Endothelial cell of umbilical vein (primary cell): Measurements from ENCODE around the gene RYR3. TPM values are rescaled to one million over a fixed set of nuclear protein-coding genes. Genes with fewer than 3 reads are reported as not detected.

ENCODE experiments used
- BruUV-seq: library from RNA; stranded (reverse); fragments of 400-500 nt; replicated peaks from 2 replicates; lab custom pipeline; 2021; lab: Mats Ljungman, UMichigan
- CTCF ChIA-PET: fragments of 300-600, 350-600 bp; sonication (Branson Sonifier 250); formaldehyde crosslinking; loops from one replicate; lab custom pipeline; 2021; ENCODE audit warnings: antibody characterized with exemption, inconsistent platforms; lab: Charles Lee
- POLR2A ChIA-PET: fragments of 300-600, 350-600 bp; sonication (Branson Sonifier 250); formaldehyde crosslinking; loops from one replicate; lab custom pipeline; 2021; ENCODE audit warnings: antibody characterized with exemption, inconsistent platforms; lab: Charles Lee
- DNase-seq: peaks from one replicate; pipeline ENCODE4 v3.0.0-alpha.2; 2011; ENCODE audit warnings: low read depth, low spot score
- FAIRE-seq: peaks from 2 replicates; lab custom pipeline; 2011; peaks lifted over from hg19 to GRCh38; lab: Jason Lieb, UNC
- H2AFZ ChIP-seq: 2 replicates; pipeline ENCODE4 v1.6.0; 2012; ENCODE audit warnings: low read depth, low read length, control low read depth, inconsistent platforms
- H3K27ac ChIP-seq: 2 replicates; pipeline ENCODE4 v1.5.1; 2011; ENCODE audit warnings: low read depth, mild to moderate bottlenecking, control low read depth, low read length, moderate library complexity; ENCODE audit not compliant: insufficient read depth
- H3K27me3 ChIP-seq, 2 experiments: 2 replicates each; pipeline versions ENCODE4 v1.6.0 to v1.6.1; 2011; ENCODE audit warnings: low read length in 2 of 2, mixed read lengths in 1 of 2; ENCODE audit not compliant: control insufficient read depth in 2 of 2, insufficient read depth in 2 of 2
- H3K36me3 ChIP-seq, 2 experiments: 2 replicates in 1 of 2; 3 replicates in 1 of 2; pipeline ENCODE4 v1.5.1; 2011; ENCODE audit warnings: low read length in 2 of 2, mild to moderate bottlenecking in 1 of 2, moderate library complexity in 1 of 2; ENCODE audit not compliant: control insufficient read depth in 2 of 2, insufficient read depth in 2 of 2; ENCODE audit errors: extremely low read depth in 1 of 2
- H3K4me1 ChIP-seq: 3 replicates; pipeline ENCODE4 v1.5.1; 2011; ENCODE audit warnings: mild to moderate bottlenecking, low read length; ENCODE audit not compliant: control insufficient read depth, insufficient read depth; ENCODE audit errors: extremely low read depth
- H3K4me2 ChIP-seq: 2 replicates; pipeline ENCODE4 v1.6.1; 2011; ENCODE audit warnings: low read length, control low read depth, mixed read lengths; ENCODE audit not compliant: insufficient read depth
- H3K4me3 ChIP-seq, 3 experiments: fragments of 200-600 bp in 1 of 3; sonication (generic), shearing (Covaris generic) in 1 of 3; replicated peaks in 1 of 3; 2 replicates each; pipeline ENCODE4 v1.5.1; 2011 to 2016; ENCODE audit warnings: control low read depth in 3 of 3, low read length in 3 of 3, mild to moderate bottlenecking in 2 of 3, inconsistent platforms in 1 of 3, low read depth in 1 of 3, moderate library complexity in 1 of 3; ENCODE audit not compliant: insufficient read depth in 1 of 3
- H3K79me2 ChIP-seq: 2 replicates; pipeline ENCODE4 v1.6.0; 2012; ENCODE audit warnings: low read length, inconsistent platforms; ENCODE audit not compliant: control insufficient read depth, insufficient read depth
- H3K9ac ChIP-seq: replicated peaks from 2 replicates; pipeline ENCODE3; 2011; ENCODE audit warnings: low read length, control low read depth; ENCODE audit not compliant: insufficient read depth; ENCODE audit errors: extremely low read depth
- H3K9me1 ChIP-seq: replicated peaks from 3 replicates; pipeline ENCODE4 v1.6.0; 2011; ENCODE audit warnings: mild to moderate bottlenecking, low read length; ENCODE audit not compliant: control insufficient read depth, insufficient read depth; ENCODE audit errors: extremely low read depth
- H3K9me3 ChIP-seq: replicated peaks from 2 replicates; pipeline ENCODE4 v1.5.1; 2012; ENCODE audit warnings: low read length, inconsistent platforms; ENCODE audit not compliant: control insufficient read depth, insufficient read depth
- H4K20me1 ChIP-seq: replicated peaks from 2 replicates; pipeline ENCODE3; 2011; ENCODE audit warnings: mild to moderate bottlenecking, low read length; ENCODE audit not compliant: control insufficient read depth, insufficient read depth; ENCODE audit errors: extremely low read depth
- EZH2 ChIP-seq: IDR thresholded peaks from 2 replicates; pipeline ENCODE4 v1.6.1; 2012; ENCODE audit warnings: borderline replicate concordance, low read depth, mild to moderate bottlenecking, moderate library complexity, low read length, inconsistent platforms; ENCODE audit not compliant: severe bottlenecking
- FOS ChIP-seq: IDR thresholded peaks from 2 replicates; pipeline ENCODE4 v1.6.1; 2011; ENCODE audit warnings: mild to moderate bottlenecking, low read length, moderate library complexity, borderline replicate concordance; ENCODE audit not compliant: insufficient read depth
- GATA2 ChIP-seq: IDR thresholded peaks from 2 replicates; pipeline ENCODE4 v1.7.0; 2011; ENCODE audit warnings: low read depth, mild to moderate bottlenecking, moderate library complexity, mixed read lengths, low read length; ENCODE audit not compliant: insufficient read length, insufficient read depth
- JUN ChIP-seq: IDR thresholded peaks from 2 replicates; pipeline ENCODE4 v1.6.1; 2011; ENCODE audit warnings: borderline replicate concordance, low read depth; ENCODE audit not compliant: insufficient read length, insufficient read depth
- MYC ChIP-seq: IDR thresholded peaks from one replicate; pipeline ENCODE4 v1.6.1; 2011; ENCODE audit warnings: mild to moderate bottlenecking, low read depth, low read length
- POLR2A ChIP-seq: IDR thresholded peaks from 2 replicates; pipeline ENCODE4 v1.6.1; 2012; ENCODE audit warnings: low read depth, mild to moderate bottlenecking, control low read depth, low read length
- POLR2AphosphoS5 ChIP-seq: IDR thresholded peaks from 2 replicates; pipeline ENCODE4 v1.6.1; 2012; ENCODE audit warnings: low read depth, mild to moderate bottlenecking, control low read depth, low read length, moderate library complexity; ENCODE audit not compliant: insufficient read depth
- dilution Hi-C: fragments of 300-500 bp; cut with MboI; formaldehyde crosslinking; loops from one replicate; pipeline ENCODE4 v1.15.0; 2019; ENCODE audit warnings: low sequenced_read_pairs; ENCODE audit not compliant: extremely low pct_ligation_motif_present
- intact Hi-C: fragments of 100-400 bp; cut with micrococcal nuclease; formaldehyde crosslinking; loops from one replicate; pipeline ENCODE4 v1.10.0; 2022
- polyA plus RNA-seq, 4 experiments: library from polyadenylated mRNA; depleted of rRNA in 3 of 4; stranded (reverse) in 3 of 4; unstranded in 1 of 4; fragments of >200 nt; gene quantifications; 2 replicates each; pipeline versions ENCODE4 v1.2.1 to v1.2.3, GENCODE V29; 2011 to 2012; ENCODE audit warnings: missing spikeins in 1 of 4
- total RNA-seq: library from RNA; stranded (reverse); gene quantifications from 2 replicates; pipeline ENCODE4 v1.2.3, GENCODE V29; 2021
- TF ChIP-seq, protein P1 (sequence below): IDR thresholded peaks from 2 replicates; pipeline ENCODE4 v1.6.1; 2011; ENCODE audit not compliant: insufficient read depth, insufficient read length
- TF ChIP-seq, protein P2 (sequence below), 2 donors: IDR thresholded peaks; 1 replicate in 1 of 2; 2 replicates in 1 of 2; pipeline ENCODE4 v1.5.1; 2011; ENCODE audit warnings: low read length in 2 of 2, mild to moderate bottlenecking in 2 of 2, moderate library complexity in 2 of 2, control low read depth in 1 of 2, inconsistent platforms in 1 of 2, low read depth in 1 of 2; ENCODE audit not compliant: insufficient read depth in 1 of 2; ENCODE audit errors: extremely low read depth in 1 of 2

RYR3 gene
- total and polyA plus RNA-seq, 2 donors (not counting 3 experiments of a cell fraction or from before 2014, with no cell fraction given): not detected

DNA sequence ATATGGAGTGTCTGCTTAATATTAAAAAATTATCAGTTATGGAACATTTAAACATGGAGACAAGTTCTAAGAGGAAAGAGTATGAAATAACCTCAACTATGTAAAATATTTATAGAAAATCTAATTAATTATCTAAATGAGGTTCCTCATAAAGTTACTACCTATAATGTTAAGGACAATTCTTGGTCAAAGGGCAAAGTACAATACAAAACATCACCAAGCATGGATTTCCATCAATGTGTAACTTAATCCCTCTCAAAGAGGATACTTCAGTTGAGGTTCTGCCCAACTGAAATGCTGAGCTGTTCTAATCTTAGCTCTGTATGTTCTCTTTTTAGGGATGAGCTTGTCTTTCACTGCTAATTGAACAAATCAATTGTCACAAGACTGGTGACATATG is 601.6 kb downstream of the RYR3 start:
- no TSS peak for BruUV-seq
- intact Hi-C loops: no loop called here
- Histone ChIP-seq H3K27ac (no peak overlapping the region), H3K9me3 (no peaks in the 10 kb centered on the region), H3K4me3 (no peak overlapping the region), H3K79me2 (no peaks in the 10 kb centered on the region), H3K4me2 (no peak overlapping the region), H3K9ac (no peak overlapping the region), H3K36me3 (no peaks in the 10 kb centered on the region), H3K4me1 (peaks cover 17% of the 10 kb centered on the region), H3K9me1 (no peaks in the 10 kb centered on the region), H3K27me3 (no peaks in the 10 kb centered on the region), H4K20me1 (no peaks in the 10 kb centered on the region), H2AFZ (no peak overlapping the region)
- DNase-seq: no peak
- dilution Hi-C loops: no loop called here
- TF ChIP-seq GATA2: no peak
- no peak for TF ChIP-seq FOS
- TF ChIP-seq, protein P1, sequence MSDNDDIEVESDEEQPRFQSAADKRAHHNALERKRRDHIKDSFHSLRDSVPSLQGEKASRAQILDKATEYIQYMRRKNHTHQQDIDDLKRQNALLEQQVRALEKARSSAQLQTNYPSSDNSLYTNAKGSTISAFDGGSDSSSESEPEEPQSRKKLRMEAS: no peak
- no peak for TF ChIP-seq EZH2
- no peak for TF ChIP-seq POLR2AphosphoS5
- TF ChIP-seq, protein P2, sequence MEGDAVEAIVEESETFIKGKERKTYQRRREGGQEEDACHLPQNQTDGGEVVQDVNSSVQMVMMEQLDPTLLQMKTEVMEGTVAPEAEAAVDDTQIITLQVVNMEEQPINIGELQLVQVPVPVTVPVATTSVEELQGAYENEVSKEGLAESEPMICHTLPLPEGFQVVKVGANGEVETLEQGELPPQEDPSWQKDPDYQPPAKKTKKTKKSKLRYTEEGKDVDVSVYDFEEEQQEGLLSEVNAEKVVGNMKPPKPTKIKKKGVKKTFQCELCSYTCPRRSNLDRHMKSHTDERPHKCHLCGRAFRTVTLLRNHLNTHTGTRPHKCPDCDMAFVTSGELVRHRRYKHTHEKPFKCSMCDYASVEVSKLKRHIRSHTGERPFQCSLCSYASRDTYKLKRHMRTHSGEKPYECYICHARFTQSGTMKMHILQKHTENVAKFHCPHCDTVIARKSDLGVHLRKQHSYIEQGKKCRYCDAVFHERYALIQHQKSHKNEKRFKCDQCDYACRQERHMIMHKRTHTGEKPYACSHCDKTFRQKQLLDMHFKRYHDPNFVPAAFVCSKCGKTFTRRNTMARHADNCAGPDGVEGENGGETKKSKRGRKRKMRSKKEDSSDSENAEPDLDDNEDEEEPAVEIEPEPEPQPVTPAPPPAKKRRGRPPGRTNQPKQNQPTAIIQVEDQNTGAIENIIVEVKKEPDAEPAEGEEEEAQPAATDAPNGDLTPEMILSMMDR (IDR thresholded peaks at IDR 0.05; ENCODE audit: extremely low read depth in 1 of 2, insufficient read depth in 1 of 2, low read depth in 1 of 2, low read length in 2 of 2): no peak
- no peak for TF ChIP-seq MYC
- TF ChIP-seq POLR2A: no peak
- TF ChIP-seq JUN: no peak
- POLR2A ChIA-PET: no interaction called here
- no peak for FAIRE-seq
- CTCF ChIA-PET: no interaction called here
